HCT116 (cell line): ENCODE measurements around the gene GPR65.

ENCODE experiments used
- POLR2A ChIP-seq: IDR thresholded peaks from 2 replicates; pipeline ENCODE4 v1.7.0; 2011; ENCODE audit warnings: borderline replicate concordance; ENCODE audit not compliant: insufficient read depth, insufficient read length; ENCODE audit errors: extremely low read depth
- SIN3A ChIP-seq: IDR thresholded peaks from 2 replicates; pipeline ENCODE4 v1.6.1; 2012; ENCODE audit warnings: low read depth
- ZNF274 ChIP-seq: fragments of 200-500 bp; sonication (Bioruptor generic); IDR thresholded peaks from 2 replicates; pipeline ENCODE4 v1.6.1; 2014; ENCODE audit warnings: mild to moderate bottlenecking, low read depth, low read length, inconsistent platforms
- TF ChIP-seq, protein P1 (sequence below), 3 experiments: fragments of 200-600 bp in 1 of 3; sonication (generic) in 1 of 3; IDR thresholded peaks in 2 of 3; conservative IDR thresholded peaks in 1 of 3; 2 replicates each; pipeline ENCODE4 v1.5.1; 2012 to 2017; ENCODE audit warnings: low read depth in 2 of 3, low read length in 2 of 3, antibody characterized with exemption in 1 of 3, borderline replicate concordance in 1 of 3, control low read depth in 1 of 3, mild to moderate bottlenecking in 1 of 3, mixed read lengths in 1 of 3, mixed run types in 1 of 3, moderate library complexity in 1 of 3; ENCODE audit not compliant: insufficient read depth in 1 of 3

- TF ChIP-seq ZNF274 (no peak), SIN3A (no peak), POLR2A (no peak)
- TF ChIP-seq, protein P1, sequence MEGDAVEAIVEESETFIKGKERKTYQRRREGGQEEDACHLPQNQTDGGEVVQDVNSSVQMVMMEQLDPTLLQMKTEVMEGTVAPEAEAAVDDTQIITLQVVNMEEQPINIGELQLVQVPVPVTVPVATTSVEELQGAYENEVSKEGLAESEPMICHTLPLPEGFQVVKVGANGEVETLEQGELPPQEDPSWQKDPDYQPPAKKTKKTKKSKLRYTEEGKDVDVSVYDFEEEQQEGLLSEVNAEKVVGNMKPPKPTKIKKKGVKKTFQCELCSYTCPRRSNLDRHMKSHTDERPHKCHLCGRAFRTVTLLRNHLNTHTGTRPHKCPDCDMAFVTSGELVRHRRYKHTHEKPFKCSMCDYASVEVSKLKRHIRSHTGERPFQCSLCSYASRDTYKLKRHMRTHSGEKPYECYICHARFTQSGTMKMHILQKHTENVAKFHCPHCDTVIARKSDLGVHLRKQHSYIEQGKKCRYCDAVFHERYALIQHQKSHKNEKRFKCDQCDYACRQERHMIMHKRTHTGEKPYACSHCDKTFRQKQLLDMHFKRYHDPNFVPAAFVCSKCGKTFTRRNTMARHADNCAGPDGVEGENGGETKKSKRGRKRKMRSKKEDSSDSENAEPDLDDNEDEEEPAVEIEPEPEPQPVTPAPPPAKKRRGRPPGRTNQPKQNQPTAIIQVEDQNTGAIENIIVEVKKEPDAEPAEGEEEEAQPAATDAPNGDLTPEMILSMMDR (IDR thresholded peaks at IDR 0.05 in 2 of 3, conservative IDR thresholded peaks at IDR 0.05 in 1 of 3; ENCODE audit: borderline replicate concordance in 1 of 3, insufficient read depth in 1 of 3, low read depth in 2 of 3, low read length in 2 of 3): no peak
Measured at GRCh38 chr14:87989221-87989955, 15.5 kb upstream of the GPR65 start.
